B cell (primary cell): ENCODE data around the gene KIAA1191. TPM values are rescaled to one million over a fixed set of nuclear protein-coding genes. Genes with fewer than 3 reads are reported as not detected.

Experiments used
- ATAC-seq: fragments of 200-7000 bp; cut with Tn5 transposase; one replicate; pipeline ENCODE4 v1.10.0; 2021; ENCODE audit warnings: low read depth, mild to moderate bottlenecking, moderate number of reproducible peaks, moderate library complexity
- CTCF ChIA-PET: fragments of 350-600 bp; sonication (Branson Sonifier 250); formaldehyde crosslinking; loops from one replicate; lab custom pipeline; 2021; ENCODE audit warnings: antibody characterized with exemption, inconsistent platforms; lab: Charles Lee
- POLR2A ChIA-PET: fragments of 350-600 bp; sonication (Branson Sonifier 250); formaldehyde crosslinking; loops from one replicate; lab custom pipeline; 2021; ENCODE audit warnings: antibody characterized with exemption; lab: Charles Lee
- DNase-seq: peaks from one replicate; pipeline ENCODE4 v3.0.0; 2013
- H2AFZ ChIP-seq: 2 replicates; pipeline ENCODE4 v1.6.1; 2012; ENCODE audit warnings: mild to moderate bottlenecking, low read depth, low read length; ENCODE audit not compliant: insufficient read depth, poor library complexity, severe bottlenecking
- H3K27ac ChIP-seq, 2 donors: 1 replicate in 1 of 2; 2 replicates in 1 of 2; pipeline ENCODE4 v1.5.1; 2012 to 2013; ENCODE audit warnings: low read length in 2 of 2, mild to moderate bottlenecking in 2 of 2, moderate library complexity in 1 of 2
- H3K27me3 ChIP-seq, 4 experiments: fragments of 200-600 bp in 1 of 4; sonication (generic) in 1 of 4; replicated peaks in 1 of 4; 1 replicate in 2 of 4; 2 replicates in 2 of 4; pipeline versions ENCODE4 v1.6.1 to v1.7.0; 2013 to 2016; ENCODE audit warnings: low read length in 3 of 4, mild to moderate bottlenecking in 2 of 4, mixed read lengths in 1 of 4, moderate library complexity in 1 of 4; ENCODE audit not compliant: insufficient read depth in 4 of 4, control insufficient read depth in 3 of 4; ENCODE audit errors: control extremely low read depth in 1 of 4
- H3K36me3 ChIP-seq, 2 experiments: replicated peaks in 1 of 2; 1 replicate in 1 of 2; 2 replicates in 1 of 2; pipeline versions ENCODE4 v1.6.1 to v1.7.1; 2013; ENCODE audit warnings: low read length in 1 of 2; ENCODE audit not compliant: insufficient read depth in 2 of 2, control insufficient read depth in 1 of 2; ENCODE audit errors: control extremely low read depth in 1 of 2, extremely low read depth in 1 of 2
- H3K4me1 ChIP-seq, 2 donors: fragments of 200-600 bp in 1 of 2; sonication (generic) in 1 of 2; 1 replicate in 1 of 2; 2 replicates in 1 of 2; pipeline versions ENCODE4 v1.5.1 to v1.6.1; 2013 to 2017; ENCODE audit warnings: low read length in 2 of 2; ENCODE audit not compliant: control insufficient read depth in 2 of 2, insufficient read depth in 2 of 2
- H3K4me2 ChIP-seq: replicated peaks from 2 replicates; pipeline ENCODE3; 2012; ENCODE audit warnings: mild to moderate bottlenecking, low read depth, low read length; ENCODE audit not compliant: poor library complexity, severe bottlenecking
- H3K4me3 ChIP-seq, 5 experiments: fragments of 200-600 bp in 1 of 5; sonication (generic) in 1 of 5; 1 replicate in 3 of 5; 2 replicates in 2 of 5; pipeline versions ENCODE4 v1.5.1 to v1.7.0; 2011 to 2016; ENCODE audit warnings: low read length in 4 of 5, mild to moderate bottlenecking in 4 of 5, low read depth in 2 of 5, control low read depth in 1 of 5, moderate library complexity in 1 of 5; ENCODE audit not compliant: insufficient read depth in 1 of 5; ENCODE audit errors: control extremely low read depth in 1 of 5, extremely low read depth in 1 of 5
- H3K79me2 ChIP-seq: fragments of 200-600 bp; sonication (generic); one replicate; pipeline ENCODE4 v1.6.0; 2016; ENCODE audit warnings: low read length; ENCODE audit not compliant: control insufficient read depth, insufficient read depth
- H3K9ac ChIP-seq: fragments of 200-600 bp; sonication (generic); 2 replicates; pipeline ENCODE4 v1.6.1; 2017; ENCODE audit warnings: mild to moderate bottlenecking, low read length, moderate library complexity
- H3K9me3 ChIP-seq, 3 donors: one replicate each; pipeline versions ENCODE4 v1.6.1 to v1.7.1; 2013; ENCODE audit warnings: low read length in 2 of 3; ENCODE audit not compliant: control insufficient read depth in 2 of 3, insufficient read depth in 1 of 3; ENCODE audit errors: control extremely low read depth in 1 of 3
- H4K20me1 ChIP-seq: 2 replicates; pipeline ENCODE4 v1.6.0; 2012; ENCODE audit warnings: mild to moderate bottlenecking, low read length; ENCODE audit not compliant: insufficient read depth, control insufficient read depth, poor library complexity, severe bottlenecking
- H3K27ac Mint-ChIP-seq: one replicate; pipeline ENCODE4 v1.8.0; 2021; ENCODE audit warnings: mixed read lengths
- H3K27me3 Mint-ChIP-seq: one replicate; pipeline ENCODE4 v1.8.0; 2021; ENCODE audit warnings: mixed read lengths
- H3K4me1 Mint-ChIP-seq: one replicate; pipeline ENCODE4 v1.8.0; 2021; ENCODE audit warnings: mixed read lengths
- H3K4me3 Mint-ChIP-seq: one replicate; pipeline ENCODE4 v1.8.0; 2021; ENCODE audit warnings: mixed read lengths
- H3K9me3 Mint-ChIP-seq: one replicate; pipeline ENCODE4 v1.8.0; 2022; ENCODE audit warnings: mixed read lengths; ENCODE audit not compliant: insufficient read depth
- EZH2 ChIP-seq: IDR thresholded peaks from 2 replicates; pipeline ENCODE4 v1.6.1; 2012; ENCODE audit warnings: borderline replicate concordance, low read depth, mild to moderate bottlenecking, moderate library complexity, low read length; ENCODE audit not compliant: insufficient read depth, poor library complexity, severe bottlenecking
- WGBS: methylation state at CpG from one replicate; pipeline ENCODE4 v1.1.5; 2013; ENCODE audit warnings: missing lambda C conversion rate; ENCODE audit not compliant: insufficient coverage; 5-methylcytosine and 5-hydroxymethylcytosine counted together
- intact Hi-C: fragments of 100-400 bp; cut with micrococcal nuclease; formaldehyde crosslinking; loops from one replicate; pipeline ENCODE4 v1.10.0; 2022
- polyA plus RNA-seq: library from polyadenylated mRNA; depleted of rRNA; stranded (reverse); fragments of >200 nt; gene quantifications from 2 replicates; pipeline ENCODE4 v1.2.3, GENCODE V29; 2012
- total RNA-seq, 2 donors: library from RNA; stranded (reverse); fragments of 120-200 nt in 1 of 2; gene quantifications; 1 replicate in 1 of 2; 2 replicates in 1 of 2; pipeline versions ENCODE4 v1.2.3 to v1.2.4, GENCODE V29; 2013 to 2022
- TF ChIP-seq, protein P1 (sequence below): fragments of 200-600 bp; IDR thresholded peaks from one replicate; pipeline ENCODE4 v1.8.0; 2022; ENCODE audit warnings: antibody characterized with exemption, mild to moderate bottlenecking

Gene KIAA1191
- total and polyA plus RNA-seq, 2 donors (not counting 1 experiment from before 2014, with no cell fraction given), result 61.2 to 82.9 TPM

DNA sequence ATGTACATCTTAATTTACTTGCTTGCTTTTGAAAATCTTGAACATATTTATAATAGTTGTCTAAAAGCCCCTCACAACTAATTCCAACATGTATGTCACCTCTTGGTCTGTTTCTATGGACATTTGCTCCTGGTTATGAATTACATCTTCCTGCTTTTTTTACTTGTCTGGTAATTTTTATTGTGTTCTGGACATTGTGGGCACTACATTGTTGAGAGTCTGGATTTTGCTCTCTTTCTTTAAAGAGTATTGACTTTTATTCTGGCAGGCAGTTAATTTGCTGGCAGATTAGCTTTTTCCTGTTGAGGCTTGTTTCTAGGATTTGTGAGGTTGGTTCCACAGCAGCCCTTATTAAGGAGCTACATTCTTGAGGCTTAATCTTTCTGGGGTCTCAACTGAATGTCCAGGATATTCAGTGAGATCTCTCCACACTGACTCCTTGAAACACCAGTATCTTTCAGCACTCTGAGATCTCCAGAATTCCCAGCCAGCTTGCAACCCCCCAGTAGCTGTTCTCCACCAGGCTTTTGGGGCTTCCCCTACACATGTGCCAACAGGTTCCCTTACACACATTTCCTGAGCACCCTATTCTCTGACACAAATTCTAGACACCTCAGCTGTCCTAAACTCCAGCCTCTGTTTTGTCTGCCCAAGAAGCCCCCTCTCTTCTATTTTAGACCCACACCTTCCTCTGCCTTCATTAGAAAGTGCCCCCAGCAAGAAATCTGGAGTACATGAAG, 27.4 kb downstream of the KIAA1191 start:
- Histone ChIP-seq H3K9ac (no peak overlapping the region), H3K4me2 (no peak overlapping the region), H3K27me3 (no peaks in the 10 kb centered on the region), H4K20me1 (no peaks in the 10 kb centered on the region), H2AFZ (no peak overlapping the region), H3K79me2 (no peaks in the 10 kb centered on the region), H3K4me1 (no peaks in the 10 kb centered on the region), H3K9me3 (peaks cover 0 to 6% (median 4%) of the 10 kb centered on the region in 3 donors), H3K36me3 (peaks cover 14 to 27% of the 10 kb centered on the region in 2 experiments), H3K4me3 (no peak overlapping the region), H3K27ac (no peak overlapping the region)
- Mint-ChIP-seq H3K27ac (no peak overlapping the region), H3K4me1 (no peaks in the 10 kb centered on the region), H3K27me3 (no peaks in the 10 kb centered on the region), H3K9me3 (peaks cover 5% of the 10 kb centered on the region), H3K4me3 (no peak overlapping the region)
- intact Hi-C loops, result no loop called here
- ATAC-seq (no peak), DNase-seq (no peak)
- ChIA-PET CTCF (no interaction called here), POLR2A (no interaction called here)
- TF ChIP-seq, protein P1, sequence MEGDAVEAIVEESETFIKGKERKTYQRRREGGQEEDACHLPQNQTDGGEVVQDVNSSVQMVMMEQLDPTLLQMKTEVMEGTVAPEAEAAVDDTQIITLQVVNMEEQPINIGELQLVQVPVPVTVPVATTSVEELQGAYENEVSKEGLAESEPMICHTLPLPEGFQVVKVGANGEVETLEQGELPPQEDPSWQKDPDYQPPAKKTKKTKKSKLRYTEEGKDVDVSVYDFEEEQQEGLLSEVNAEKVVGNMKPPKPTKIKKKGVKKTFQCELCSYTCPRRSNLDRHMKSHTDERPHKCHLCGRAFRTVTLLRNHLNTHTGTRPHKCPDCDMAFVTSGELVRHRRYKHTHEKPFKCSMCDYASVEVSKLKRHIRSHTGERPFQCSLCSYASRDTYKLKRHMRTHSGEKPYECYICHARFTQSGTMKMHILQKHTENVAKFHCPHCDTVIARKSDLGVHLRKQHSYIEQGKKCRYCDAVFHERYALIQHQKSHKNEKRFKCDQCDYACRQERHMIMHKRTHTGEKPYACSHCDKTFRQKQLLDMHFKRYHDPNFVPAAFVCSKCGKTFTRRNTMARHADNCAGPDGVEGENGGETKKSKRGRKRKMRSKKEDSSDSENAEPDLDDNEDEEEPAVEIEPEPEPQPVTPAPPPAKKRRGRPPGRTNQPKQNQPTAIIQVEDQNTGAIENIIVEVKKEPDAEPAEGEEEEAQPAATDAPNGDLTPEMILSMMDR, result no peak
- TF ChIP-seq EZH2, result no peak

DNA sequence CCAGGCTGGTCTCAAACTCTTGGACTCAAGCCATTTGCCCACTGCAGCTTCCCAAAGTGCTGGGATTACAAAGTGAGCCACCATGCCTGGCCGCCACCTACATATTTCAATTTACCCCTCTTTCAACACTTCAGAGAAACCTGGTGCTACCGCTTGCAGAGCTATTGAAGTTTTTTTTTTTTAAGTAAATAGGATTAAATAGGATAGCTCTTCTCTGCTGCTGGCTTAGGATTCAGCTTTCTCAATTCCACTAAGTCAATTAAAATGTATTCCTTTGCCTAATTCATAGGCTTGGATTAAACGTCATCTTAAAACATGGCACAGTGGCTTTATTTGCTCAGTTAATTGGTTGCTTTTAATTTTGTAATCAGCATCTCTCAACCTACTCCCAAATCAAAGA, 41.0 kb downstream of the KIAA1191 start:
- Histone ChIP-seq H2AFZ (no peak overlapping the region), H3K27me3 (no peaks in the 10 kb centered on the region), H3K9ac (no peak overlapping the region), H3K4me1 (no peaks in the 10 kb centered on the region), H4K20me1 (no peaks in the 10 kb centered on the region), H3K36me3 (peaks cover 17 to 32% of the 10 kb centered on the region in 2 experiments), H3K4me3 (no peak overlapping the region), H3K27ac (no peak overlapping the region), H3K9me3 (no peaks in the 10 kb centered on the region), H3K4me2 (no peak overlapping the region), H3K79me2 (no peaks in the 10 kb centered on the region)
- H3K9me3 Mint-ChIP-seq, result no peaks in the 10 kb centered on the region
- intact Hi-C loops, result no loop called here
- CTCF ChIA-PET, result interaction anchor here (1.1 to 1.3 kb wide), 2 partner anchors 37 to 102 kb away, joined by 3 read pairs; no protein-coding TSS in a partner anchor
- no peaks in the 10 kb centered on the region for H3K4me1 Mint-ChIP-seq
- ATAC-seq (no peak), DNase-seq (no peak)
- no peak overlapping the region for H3K4me3 Mint-ChIP-seq
- TF ChIP-seq EZH2, result no peak
- TF ChIP-seq, protein P1, result no peak
- WGBS, result no CpG with 5 or more reads among the region's 3 CpGs
- H3K27me3 Mint-ChIP-seq, result no peaks in the 10 kb centered on the region
- no peak overlapping the region for H3K27ac Mint-ChIP-seq
- POLR2A ChIA-PET, result no interaction called here
